GM23338 (cell line): ENCODE data around the gene ODAD4. TPM values are rescaled to one million over a fixed set of nuclear protein-coding genes. Genes with fewer than 3 reads are reported as not detected.

Source experiments
- ATAC-seq: fragments of 200-7000 bp; cut with Tn5 transposase; 3 replicates; pipeline ENCODE4 v1.9.1; 2020
- DNase-seq: peaks from one replicate; pipeline ENCODE4 v3.0.0-alpha.2; 2015; ENCODE audit warnings: low spot score
- H2AFZ ChIP-seq: fragments of 200-600 bp; sonication (generic); 2 replicates; pipeline ENCODE4 v1.8.0; 2016; ENCODE audit warnings: antibody characterized with exemption, mild to moderate bottlenecking, moderate library complexity
- H3F3A ChIP-seq: fragments of 200-600 bp; sonication (generic); replicated peaks from 2 replicates; pipeline ENCODE4 v1.8.0; 2017; ENCODE audit warnings: antibody characterized with exemption, mixed run types, low read depth
- H3K27ac ChIP-seq: fragments of 200-600 bp; sonication (generic); 2 replicates; pipeline ENCODE4 v1.6.1; 2016; ENCODE audit warnings: low read depth
- H3K27me3 ChIP-seq: fragments of 200-600 bp; sonication (generic); 2 replicates; pipeline ENCODE4 v1.8.0; 2016; ENCODE audit warnings: mild to moderate bottlenecking, mixed run types, moderate library complexity; ENCODE audit not compliant: insufficient read depth
- H3K36me3 ChIP-seq: fragments of 200-600 bp; sonication (generic); 2 replicates; pipeline ENCODE4 v1.8.0; 2016; ENCODE audit warnings: mild to moderate bottlenecking; ENCODE audit not compliant: insufficient read depth
- H3K4me1 ChIP-seq: fragments of 200-600 bp; sonication (generic); 2 replicates; pipeline ENCODE4 v1.8.0; 2016; ENCODE audit warnings: mild to moderate bottlenecking, moderate library complexity; ENCODE audit not compliant: insufficient read depth
- H3K4me2 ChIP-seq: fragments of 200-600 bp; sonication (generic); 2 replicates; pipeline ENCODE4 v1.7.1; 2017; ENCODE audit warnings: mixed run types
- H3K4me3 ChIP-seq: fragments of 200-600 bp; sonication (generic); 2 replicates; pipeline ENCODE4 v1.6.1; 2016; ENCODE audit warnings: mixed run types
- H3K79me2 ChIP-seq: fragments of 200-600 bp; sonication (generic); replicated peaks from 2 replicates; pipeline ENCODE4 v1.8.0; 2017; ENCODE audit warnings: mild to moderate bottlenecking; ENCODE audit not compliant: insufficient read depth
- H3K9me2 ChIP-seq: fragments of 200-600 bp; sonication (generic); 2 replicates; pipeline ENCODE4 v1.8.0; 2017; ENCODE audit not compliant: insufficient read depth
- H4K20me1 ChIP-seq: fragments of 200-600 bp; sonication (generic); replicated peaks from 2 replicates; pipeline ENCODE4 v1.8.0; 2017; ENCODE audit warnings: mild to moderate bottlenecking; ENCODE audit not compliant: insufficient read depth
- H3K27ac Mint-ChIP-seq: 2 replicates; pipeline ENCODE4 v1.8.0; 2020; ENCODE audit warnings: inconsistent platforms, mild to moderate bottlenecking, moderate library complexity, mixed read lengths
- H3K27me3 Mint-ChIP-seq: 3 replicates; pipeline ENCODE4 v1.8.0; 2022; ENCODE audit warnings: low read depth, mild to moderate bottlenecking, moderate library complexity, mixed read lengths, inconsistent platforms; ENCODE audit not compliant: insufficient read depth, poor library complexity
- H3K36me3 Mint-ChIP-seq: 3 replicates; pipeline ENCODE4 v1.8.0; 2021; ENCODE audit warnings: low read depth, mild to moderate bottlenecking, inconsistent platforms, moderate library complexity, mixed read lengths
- H3K4me1 Mint-ChIP-seq: 3 replicates; pipeline ENCODE4 v1.8.0; 2020; ENCODE audit warnings: mild to moderate bottlenecking, inconsistent platforms, mixed read lengths
- H3K4me3 Mint-ChIP-seq: 3 replicates; pipeline ENCODE4 v1.8.0; 2021; ENCODE audit warnings: moderate library complexity, mild to moderate bottlenecking, inconsistent platforms, mixed read lengths
- H3K9me3 Mint-ChIP-seq: 3 replicates; pipeline ENCODE4 v1.8.0; 2020; ENCODE audit warnings: moderate library complexity, mild to moderate bottlenecking, inconsistent platforms, mixed read lengths
- CREB1 ChIP-seq: fragments of 250-450 bp; sonication (Bioruptor Pico); IDR thresholded peaks from 2 replicates; pipeline ENCODE4 v1.5.0; 2020; ENCODE audit warnings: low read depth, mild to moderate bottlenecking, moderate library complexity
- ETS1 ChIP-seq: IDR thresholded peaks from 2 replicates; pipeline ENCODE4 v1.6.1; 2016; ENCODE audit warnings: antibody characterized with exemption
- EZH2 ChIP-seq: fragments of 200-600 bp; sonication (generic); IDR thresholded peaks from one replicate; pipeline ENCODE4 v1.8.0; 2017; ENCODE audit warnings: antibody characterized with exemption, mild to moderate bottlenecking, low read depth; ENCODE audit not compliant: unreplicated experiment
- EZH2phosphoT487 ChIP-seq: fragments of 200-600 bp; sonication (generic); IDR thresholded peaks from one replicate; pipeline ENCODE4 v1.8.1; 2018; ENCODE audit warnings: antibody characterized with exemption; ENCODE audit not compliant: unreplicated experiment
- JUNB ChIP-seq: IDR thresholded peaks from one replicate; pipeline ENCODE4 v1.6.1; 2016; ENCODE audit warnings: antibody characterized with exemption; ENCODE audit not compliant: unreplicated experiment
- NANOG ChIP-seq: IDR thresholded peaks from 2 replicates; pipeline ENCODE4 v1.6.1; 2016; ENCODE audit warnings: antibody characterized with exemption, borderline replicate concordance
- ZNF114 ChIP-seq: fragments of 250-450 bp; sonication (Bioruptor Pico); IDR thresholded peaks from 2 replicates; pipeline ENCODE4 v1.5.0; 2020; ENCODE audit warnings: mild to moderate bottlenecking, moderate library complexity
- ZNF462 ChIP-seq: fragments of 250-450 bp; sonication (Bioruptor Pico); IDR thresholded peaks from 2 replicates; pipeline ENCODE4 v1.5.0; 2020; ENCODE audit warnings: mild to moderate bottlenecking, moderate library complexity
- polyA plus RNA-seq: library from polyadenylated mRNA; unstranded; fragments of >200 nt; fragmentation: Nextera tagmentation; extraction: Ambion mirVana; gene quantifications from 2 replicates; pipeline ENCODE4 v1.2.1, GENCODE V29; 2016
- total RNA-seq: library from RNA; depleted of rRNA; stranded (reverse); fragments of >200 nt; shearing (Covaris generic); gene quantifications from 2 replicates; pipeline ENCODE4 v1.2.3, GENCODE V29; 2014

Gene ODAD4
- total and polyA plus RNA-seq, 2 experiments from 2014 or later = 1.7 to 1.8 TPM

- Mint-ChIP-seq H3K27ac (no peak overlapping the region), H3K4me3 (no peak overlapping the region)
- ATAC-seq = no peak
Measured at GRCh38 chr17:41939693-41940090, 9.3 kb downstream of the ODAD4 start.

GRCh38 chr17:41941168-41941567, 10.8 kb downstream of the ODAD4 start:
- Mint-ChIP-seq H3K4me3 (no peak overlapping the region; the same call in 2 of the 3 replicates), H3K36me3 (peaks cover 3% of the 10 kb centered on the region; the same call in 1 of the 3 replicates), H3K27ac (no peak overlapping the region), H3K27me3 (peaks cover 14% of the 10 kb centered on the region), H3K4me1 (no peaks in the 10 kb centered on the region; the same call in 2 of the 3 replicates), H3K9me3 (no peaks in the 10 kb centered on the region)
- H4K20me1 ChIP-seq = no peaks in the 10 kb centered on the region
- ATAC-seq (no peak), DNase-seq (no peak)
- H3K9me2 ChIP-seq = no peaks in the 10 kb centered on the region
- H3K4me2 ChIP-seq = no peak overlapping the region
- no peak overlapping the region for H3K4me3 ChIP-seq
- no peaks in the 10 kb centered on the region for H3K36me3 ChIP-seq
- H3K27me3 ChIP-seq = no peaks in the 10 kb centered on the region
- no peaks in the 10 kb centered on the region for H3K4me1 ChIP-seq
- no peak overlapping the region for H3K27ac ChIP-seq
- no peaks in the 10 kb centered on the region for H3K79me2 ChIP-seq
- H2AFZ ChIP-seq = no peak overlapping the region
- TF ChIP-seq NANOG (no peak), EZH2phosphoT487 (no peak), EZH2 (no peak), ZNF114 (CRISPR knock-in tag) (no peak), JUNB (no peak), ETS1 (no peak), ZNF462 (CRISPR knock-in tag) (no peak), CREB1 (CRISPR knock-in tag) (no peak)
- H3F3A ChIP-seq = no peaks in the 10 kb centered on the region

More at GRCh38 chr17:41939693-41940090, 9.3 kb downstream of the ODAD4 start:
- Mint-ChIP-seq H3K27me3 (peaks cover 12% of the 10 kb centered on the region), H3K4me1 (no peaks in the 10 kb centered on the region; the same call in 1 of the 3 replicates), H3K36me3 (peaks cover 3% of the 10 kb centered on the region; the same call in 1 of the 3 replicates), H3K9me3 (no peaks in the 10 kb centered on the region)
- Histone ChIP-seq H4K20me1 (no peaks in the 10 kb centered on the region), H3K27me3 (no peaks in the 10 kb centered on the region), H3K27ac (no peak overlapping the region), H3K9me2 (no peaks in the 10 kb centered on the region), H3K36me3 (no peaks in the 10 kb centered on the region), H3K4me1 (no peaks in the 10 kb centered on the region), H3K4me2 (no peak overlapping the region), H3K79me2 (no peaks in the 10 kb centered on the region), H3K4me3 (no peak overlapping the region), H3F3A (no peaks in the 10 kb centered on the region), H2AFZ (no peak overlapping the region)
- no peak for TF ChIP-seq ZNF114 (CRISPR knock-in tag)
- no peak for DNase-seq
